PC-9 (cell line): Measurements from ENCODE around the gene RBM12. TPM values are rescaled to one million over a fixed set of nuclear protein-coding genes. Genes with fewer than 3 reads are reported as not detected.

Experiments used
- BruUV-seq: library from RNA; stranded (reverse); fragments of 400-500 nt; replicated peaks from 2 replicates; lab custom pipeline; 2021; lab: Mats Ljungman, UMichigan
- CTCF ChIA-PET: fragments of 300-600 bp; sonication (Branson Sonifier 250); formaldehyde crosslinking; loops from one replicate; lab custom pipeline; 2022; ENCODE audit warnings: antibody characterized with exemption; lab: Charles Lee
- POLR2A ChIA-PET: fragments of 300-600 bp; sonication (Branson Sonifier 250); formaldehyde crosslinking; loops from one replicate; lab custom pipeline; 2022; ENCODE audit warnings: antibody characterized with exemption; ENCODE audit not compliant: unreplicated experiment; lab: Charles Lee
- DNase-seq, 2 experiments: peaks; one replicate each; pipeline versions ENCODE4 v3.0.0 to v3.0.0-alpha.2; 2015 to 2022; ENCODE audit warnings: mixed read lengths in 1 of 2
- H2AFZ ChIP-seq: fragments of 200-600 bp; sonication (generic); 2 replicates; pipeline ENCODE4 v1.8.1; 2017; ENCODE audit warnings: antibody characterized with exemption
- H3F3A ChIP-seq: fragments of 200-600 bp; sonication (generic); 2 replicates; pipeline ENCODE4 v1.8.1; 2017; ENCODE audit warnings: antibody characterized with exemption, mild to moderate bottlenecking, low read depth; ENCODE audit not compliant: insufficient read depth
- H3K27ac ChIP-seq: fragments of 200-600 bp; sonication (generic); 2 replicates; pipeline ENCODE4 v1.6.1; 2016; ENCODE audit warnings: mixed run types
- H3K27me3 ChIP-seq: fragments of 200-600 bp; sonication (generic); 2 replicates; pipeline ENCODE4 v1.6.1; 2016; ENCODE audit warnings: low read depth, mixed run types; ENCODE audit not compliant: insufficient read depth
- H3K36me3 ChIP-seq: fragments of 200-600 bp; sonication (generic); 2 replicates; pipeline ENCODE4 v1.6.1; 2016; ENCODE audit warnings: low read depth, mixed run types
- H3K4me1 ChIP-seq: fragments of 200-600 bp; sonication (generic); replicated peaks from 2 replicates; pipeline ENCODE4 v1.6.1; 2016; ENCODE audit warnings: mixed run types; ENCODE audit not compliant: insufficient read depth
- H3K4me2 ChIP-seq: fragments of 200-600 bp; sonication (generic); 2 replicates; pipeline ENCODE4 v1.6.1; 2017; ENCODE audit warnings: mixed run types
- H3K4me3 ChIP-seq: fragments of 200-600 bp; sonication (generic); 2 replicates; pipeline ENCODE4 v1.6.1; 2016; ENCODE audit warnings: mixed run types
- H3K79me2 ChIP-seq: fragments of 200-600 bp; sonication (generic); 2 replicates; pipeline ENCODE4 v1.6.1; 2017; ENCODE audit warnings: low read depth, mixed run types
- H3K9me2 ChIP-seq: fragments of 200-600 bp; sonication (generic); 2 replicates; pipeline ENCODE4 v1.8.1; 2017; ENCODE audit warnings: mild to moderate bottlenecking; ENCODE audit not compliant: insufficient read depth
- H3K9me3 ChIP-seq: fragments of 200-600 bp; sonication (generic); 2 replicates; pipeline ENCODE4 v1.8.1; 2016; ENCODE audit warnings: low read depth; ENCODE audit not compliant: insufficient read depth
- H4K20me1 ChIP-seq: fragments of 200-600 bp; sonication (generic); 2 replicates; pipeline ENCODE4 v1.8.1; 2017; ENCODE audit not compliant: insufficient read depth
- CTCF ChIP-seq: fragments of 200-600 bp; sonication (generic); conservative IDR thresholded peaks from 2 replicates; pipeline ENCODE4 v1.6.1; 2017; ENCODE audit warnings: mixed run types, antibody characterized with exemption, mild to moderate bottlenecking, moderate library complexity
- EZH2 ChIP-seq: fragments of 200-600 bp; sonication (generic); IDR thresholded peaks from 2 replicates; pipeline ENCODE4 v1.8.0; 2017; ENCODE audit warnings: antibody characterized with exemption, low read depth
- intact Hi-C: fragments of 100-400 bp; cut with micrococcal nuclease; formaldehyde crosslinking; loops from one replicate; pipeline ENCODE4 v1.10.0; 2022; ENCODE audit not compliant: unreplicated experiment
- total RNA-seq: library from RNA; stranded (reverse); gene quantifications from 2 replicates; pipeline ENCODE4 v1.2.3, GENCODE V29; 2021

The RBM12 gene
- total RNA-seq, 1 experiment from 2014 or later: 81.2 TPM

GRCh38 chr20:35699127-35699956 lies 34.6 kb upstream of the RBM12 start, which contains the start of the genes NFS1 and ROMO1:
Gene NFS1 (minus strand): TSS chr20:35699352. CDS start chr20:35699288, 64 bp downstream.
Gene ROMO1 (plus strand): TSS chr20:35699405. CDS start chr20:35699633, 228 bp downstream.
- H3K4me3 ChIP-seq: peak within 1 kb of the TSS; percentile 96
- peak; percentile 69 to 82 for DNase-seq
- no peaks in the 10 kb centered on the region for H3K9me3 ChIP-seq
- ChIA-PET CTCF (interaction anchor here (0.6 to 1.1 kb wide), 5 partner anchors 37 to 1106 kb away, joined by 3 to 4 read pairs (median 3); no protein-coding TSS in a partner anchor), POLR2A (interaction anchor here (0.6 to 1.0 kb wide), 5 partner anchors 43 to 233 kb away, joined by 3 to 6 read pairs (median 4); partner anchors contain the start of gene RBM39)
- H3K36me3 ChIP-seq: peaks cover 25% of the 10 kb centered on the region
- H3K27me3 ChIP-seq: no peaks in the 10 kb centered on the region
- peaks cover 41% of the 10 kb centered on the region for H3K79me2 ChIP-seq
- peak within 1 kb of the TSS; percentile 83 for H3K4me2 ChIP-seq
- peaks cover 25% of the 10 kb centered on the region for H3K4me1 ChIP-seq
- TSS peak; percentile 85 for BruUV-seq
- H3F3A ChIP-seq: peaks cover 50% of the 10 kb centered on the region
- intact Hi-C loops: loop anchor here (5.0 kb wide), 2 partner anchors 82 to 232 kb away; partner anchors contain the start of gene SPAG4
- TF ChIP-seq EZH2: no peak
- TF ChIP-seq CTCF: no peak; the same call in 1 of the 2 replicates
- H3K9me2 ChIP-seq: no peaks in the 10 kb centered on the region
- H2AFZ ChIP-seq: peak within 1 kb of the TSS; percentile 95
- peak within 1 kb of the TSS; percentile 75 for H3K27ac ChIP-seq
- H4K20me1 ChIP-seq: peaks cover 40% of the 10 kb centered on the region

GRCh38 chr20:35698298-35699126 lies 33.8 kb upstream of the RBM12 start:
- H3K79me2 ChIP-seq: peaks cover 36% of the 10 kb centered on the region

More at GRCh38 chr20:35698298-35699126, 33.8 kb upstream of the RBM12 start:
- Histone ChIP-seq H2AFZ (peak overlapping the region; percentile 95), H3K4me2 (peak overlapping the region; percentile 83), H3K27ac (peak overlapping the region; percentile 75), H3K36me3 (peaks cover 17% of the 10 kb centered on the region), H3K9me2 (no peaks in the 10 kb centered on the region), H3K4me1 (peaks cover 25% of the 10 kb centered on the region), H4K20me1 (peaks cover 32% of the 10 kb centered on the region), H3F3A (peaks cover 42% of the 10 kb centered on the region), H3K4me3 (peak overlapping the region; percentile 96), H3K9me3 (no peaks in the 10 kb centered on the region), H3K27me3 (no peaks in the 10 kb centered on the region)
- DNase-seq: no peak
- CTCF ChIA-PET: no interaction called here
- POLR2A ChIA-PET: no interaction called here
- TF ChIP-seq CTCF (no peak), EZH2 (no peak)
- BruUV-seq: TSS peak; percentile 24
- intact Hi-C loops: loop anchor here (5.0 kb wide), 2 partner anchors 81 to 231 kb away; partner anchors contain the start of gene SPAG4
